Measurements from ENCODE around the gene RIIAD1. TPM values are rescaled to one million over a fixed set of nuclear protein-coding genes. Genes with fewer than 3 reads are reported as not detected.

The RIIAD1 gene
- total and polyA plus RNA-seq, 2 donors (not counting 3 experiments of a cell fraction or from before 2014, with no cell fraction given), result not detected

GRCh38 chr1:151684128-151684527 lies 37.2 kb upstream of the RIIAD1 start:
- ChIA-PET POLR2A (no interaction called here), CTCF (interaction anchor here (1.5 to 1.8 kb wide), 2 partner anchors 9 to 64 kb away, joined by 3 to 11 read pairs; no protein-coding TSS in a partner anchor)
- no peak for DNase-seq (ENCODE audit: low read depth, low spot score)
- Histone ChIP-seq H3K27ac (ENCODE audit: insufficient read depth, low read depth, low read length) (no peak overlapping the region), H3K4me3 (replicated peaks in 1 of 3; ENCODE audit: insufficient read depth in 1 of 3, low read depth in 1 of 3, low read length in 3 of 3) (no peak overlapping the region), H3K9ac (replicated peaks; ENCODE audit: extremely low read depth, insufficient read depth, low read length) (no peak overlapping the region), H3K4me1 (ENCODE audit: control insufficient read depth, extremely low read depth, insufficient read depth, low read length) (peaks cover 25% of the 10 kb centered on the region), H3K9me3 (replicated peaks; ENCODE audit: control insufficient read depth, insufficient read depth, low read length) (no peaks in the 10 kb centered on the region), H3K9me1 (replicated peaks; ENCODE audit: control insufficient read depth, extremely low read depth, insufficient read depth, low read length) (no peaks in the 10 kb centered on the region), H3K36me3 (ENCODE audit: control insufficient read depth in 2 of 2, extremely low read depth in 1 of 2, insufficient read depth in 2 of 2, low read length in 2 of 2) (no peaks in the 10 kb centered on the region), H3K27me3 (ENCODE audit: control insufficient read depth in 2 of 2, insufficient read depth in 2 of 2, low read length in 2 of 2) (no peaks in the 10 kb centered on the region), H4K20me1 (replicated peaks; ENCODE audit: control insufficient read depth, extremely low read depth, insufficient read depth, low read length) (no peaks in the 10 kb centered on the region), H3K79me2 (ENCODE audit: control insufficient read depth, insufficient read depth, low read length) (no peaks in the 10 kb centered on the region), H3K4me2 (ENCODE audit: insufficient read depth, low read length) (no peak overlapping the region), H2AFZ (ENCODE audit: low read depth, low read length) (no peak overlapping the region)
- intact Hi-C loops (cut with micrococcal nuclease), result no loop called here
- dilution Hi-C loops (cut with MboI; ENCODE audit: extremely low pct_ligation_motif_present, low sequenced_read_pairs), result no loop called here
- BruUV-seq (replicated peaks), result no TSS peak
- TF ChIP-seq POLR2AphosphoS5 (IDR thresholded peaks at IDR 0.05; ENCODE audit: insufficient read depth, low read depth, low read length) (no peak), MAX (IDR thresholded peaks at IDR 0.05; ENCODE audit: insufficient read depth, insufficient read length) (no peak)
- no peak for FAIRE-seq

DNA sequence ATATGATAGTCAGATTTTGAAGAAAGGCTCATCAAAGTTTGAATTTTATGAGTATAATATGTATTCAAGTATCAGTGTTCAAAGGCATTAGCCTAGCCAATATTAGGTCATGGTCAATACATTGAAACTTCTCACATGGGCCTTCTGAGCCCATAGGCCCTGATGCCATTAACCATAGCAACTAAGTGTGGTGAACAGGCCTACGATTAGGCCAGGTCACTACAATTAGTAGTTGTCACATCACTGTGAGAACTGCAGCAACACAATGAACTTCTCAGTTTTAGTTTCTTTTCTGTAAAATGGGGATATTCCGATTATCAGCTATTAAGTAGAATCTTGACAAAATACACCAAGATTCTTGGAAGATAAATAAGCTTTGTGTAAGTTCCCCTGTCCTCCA lies 34.8 kb upstream of the RIIAD1 start:
- dilution Hi-C loops (cut with MboI; ENCODE audit: extremely low pct_ligation_motif_present, low sequenced_read_pairs), result no loop called here
- Histone ChIP-seq H4K20me1 (replicated peaks; ENCODE audit: control insufficient read depth, extremely low read depth, insufficient read depth, low read length) (no peaks in the 10 kb centered on the region), H3K9me1 (replicated peaks; ENCODE audit: control insufficient read depth, extremely low read depth, insufficient read depth, low read length) (no peaks in the 10 kb centered on the region), H3K79me2 (ENCODE audit: control insufficient read depth, insufficient read depth, low read length) (no peaks in the 10 kb centered on the region), H3K9me3 (replicated peaks; ENCODE audit: control insufficient read depth, insufficient read depth, low read length) (no peaks in the 10 kb centered on the region), H3K4me1 (ENCODE audit: control insufficient read depth, extremely low read depth, insufficient read depth, low read length) (peaks cover 5% of the 10 kb centered on the region), H3K36me3 (ENCODE audit: control insufficient read depth in 2 of 2, extremely low read depth in 1 of 2, insufficient read depth in 2 of 2, low read length in 2 of 2) (no peaks in the 10 kb centered on the region), H3K4me2 (ENCODE audit: insufficient read depth, low read length) (no peak overlapping the region), H3K9ac (replicated peaks; ENCODE audit: extremely low read depth, insufficient read depth, low read length) (no peak overlapping the region), H3K27me3 (ENCODE audit: control insufficient read depth in 2 of 2, insufficient read depth in 2 of 2, low read length in 2 of 2) (no peaks in the 10 kb centered on the region), H3K27ac (ENCODE audit: insufficient read depth, low read depth, low read length) (no peak overlapping the region), H3K4me3 (replicated peaks in 1 of 3; ENCODE audit: insufficient read depth in 1 of 3, low read depth in 1 of 3, low read length in 3 of 3) (no peak overlapping the region), H2AFZ (ENCODE audit: low read depth, low read length) (no peak overlapping the region)
- ChIA-PET POLR2A (interaction anchor here (0.6 kb wide), 1 partner anchor 184 kb away, joined by 3 read pairs; no protein-coding TSS in a partner anchor), CTCF (no interaction called here)
- no peak for TF ChIP-seq GATA2 (IDR thresholded peaks at IDR 0.05; ENCODE audit: insufficient read depth, insufficient read length, low read depth, low read length)
- no peak for TF ChIP-seq JUN (IDR thresholded peaks at IDR 0.05; ENCODE audit: borderline replicate concordance, insufficient read depth, insufficient read length, low read depth)
- TF ChIP-seq MAX (IDR thresholded peaks at IDR 0.05; ENCODE audit: insufficient read depth, insufficient read length), result no peak
- TF ChIP-seq FOS (IDR thresholded peaks at IDR 0.05; ENCODE audit: borderline replicate concordance, insufficient read depth, low read length), result no peak
- TF ChIP-seq POLR2AphosphoS5 (IDR thresholded peaks at IDR 0.05; ENCODE audit: insufficient read depth, low read depth, low read length), result no peak
- TF ChIP-seq POLR2A (IDR thresholded peaks at IDR 0.05; ENCODE audit: low read depth, low read length), result no peak
- TF ChIP-seq EZH2 (IDR thresholded peaks at IDR 0.05; ENCODE audit: borderline replicate concordance, low read depth, low read length, severe bottlenecking), result no peak
- TF ChIP-seq CTCF (IDR thresholded peaks at IDR 0.05; ENCODE audit: extremely low read depth in 1 of 2, insufficient read depth in 1 of 2, low read depth in 1 of 2, low read length in 2 of 2), result no peak
- TF ChIP-seq MYC (IDR thresholded peaks at IDR 0.05; ENCODE audit: low read depth, low read length), result no peak
- BruUV-seq (replicated peaks), result no TSS peak
- intact Hi-C loops (cut with micrococcal nuclease), result no loop called here
- DNase-seq (ENCODE audit: low read depth, low spot score) (no peak), FAIRE-seq (no peak)
